D341Med (cell line): Measurements from ENCODE around the gene MUC12.
"Not testable (repeated sequence)": the region's sequence is repeated elsewhere in the genome, so short reads cannot be mapped to it uniquely, and the experiment has no call there.

ENCODE experiments used
- DNase-seq: peaks from one replicate; pipeline ENCODE4 v3.0.0; 2012; ENCODE audit warnings: low spot score

The MUC12 gene

GRCh38 chr7:100985033-100985797, 15.8 kb downstream of the MUC12 start:
- not testable (repeated sequence) for DNase-seq

- no peak for DNase-seq
Measured at GRCh38 chr7:100991631-100992030, 22.3 kb downstream of the MUC12 start.

GRCh38 chr7:100992280-100992679, 22.9 kb downstream of the MUC12 start:
- DNase-seq = not testable (repeated sequence)

GRCh38 chr7:100994671-100995070, 25.3 kb downstream of the MUC12 start:
- DNase-seq = not testable (repeated sequence)

- not testable (repeated sequence) for DNase-seq
Measured at GRCh38 chr7:100998530-100998929, 29.2 kb downstream of the MUC12 start.

GRCh38 chr7:100999334-100999733, 30.0 kb downstream of the MUC12 start:
- DNase-seq = not testable (repeated sequence)

GRCh38 chr7:101000025-101000424, 30.7 kb downstream of the MUC12 start:
- not testable (repeated sequence) for DNase-seq

- not testable (repeated sequence) for DNase-seq
Measured at GRCh38 chr7:101002333-101002732, 33.0 kb downstream of the MUC12 start.

GRCh38 chr7:101007361-101007760, 38.0 kb downstream of the MUC12 start:
- not testable (repeated sequence) for DNase-seq

GRCh38 chr7:101009629-101010028, 40.3 kb downstream of the MUC12 start:
- no peak for DNase-seq

- no peak for DNase-seq
Measured at GRCh38 chr7:101012931-101013330, 43.6 kb downstream of the MUC12 start.

- no peak for DNase-seq
Measured at GRCh38 chr7:101015626-101016025, 46.3 kb downstream of the MUC12 start.

GRCh38 chr7:101017064-101017777, 47.9 kb downstream of the MUC12 start:
- peak; percentile 57 for DNase-seq

- DNase-seq = no peak
Measured at GRCh38 chr7:101018271-101019167, 49.2 kb downstream of the MUC12 start.

- no peak for DNase-seq
Measured at GRCh38 chr7:101020444-101020843, 51.1 kb downstream of the MUC12 start.

- no peak for DNase-seq
Measured at GRCh38 chr7:101021703-101022102, 52.3 kb downstream of the MUC12 start.

GRCh38 chr7:101023839-101024238, 54.5 kb downstream of the MUC12 start:
- DNase-seq = no peak

GRCh38 chr7:101031082-101031481, 61.7 kb downstream of the MUC12 start:
- no peak for DNase-seq

- no peak for DNase-seq
Measured at GRCh38 chr7:101035941-101036340, 66.6 kb downstream of the MUC12 start.

- DNase-seq = not testable (repeated sequence)
Measured at GRCh38 chr7:101041283-101041682, 71.9 kb downstream of the MUC12 start.

GRCh38 chr7:101058355-101058754, 89.0 kb downstream of the MUC12 start:
- no peak for DNase-seq

GRCh38 chr7:101059620-101059942, 90.2 kb downstream of the MUC12 start:
- DNase-seq = no peak
